ENCODE data around the gene KPNA6. TPM values are rescaled to one million over a fixed set of nuclear protein-coding genes. Genes with fewer than 3 reads are reported as not detected.
A peak's percentile ranks its signal among the peaks of the same experiment; 100 is the strongest.
"Not testable (repeated sequence)": the region's sequence is repeated elsewhere in the genome, so short reads cannot be mapped to it uniquely, and the experiment has no call there.

KPNA6 gene
- total RNA-seq, 1 experiment from 2014 or later = 57.4 TPM

- no peak for DNase-seq (ENCODE audit: low read depth)
These were observed 7.5 kb upstream of the KPNA6 start for GRCh38 chr1:32100359-32100758.

GRCh38 chr1:32100807-32101708, 6.8 kb upstream of the KPNA6 start:
- DNase-seq (ENCODE audit: low read depth) = peak; percentile 74

GRCh38 chr1:32104127-32104526, 3.7 kb upstream of the KPNA6 start:
- DNase-seq (ENCODE audit: low read depth) = no peak

- DNase-seq (ENCODE audit: low read depth) = no peak
These were observed 2.5 kb upstream of the KPNA6 start for GRCh38 chr1:32105338-32105737.

- DNase-seq (ENCODE audit: low read depth) = no peak
These were observed 1.1 kb upstream of the KPNA6 start for GRCh38 chr1:32106663-32107275.

- DNase-seq (ENCODE audit: low read depth) = no peak
These were observed 3.3 kb downstream of the KPNA6 start for GRCh38 chr1:32111040-32111623.

GRCh38 chr1:32111789-32112188, 3.9 kb downstream of the KPNA6 start:
- DNase-seq (ENCODE audit: low read depth) = no peak

GRCh38 chr1:32112806-32113375, 5.0 kb downstream of the KPNA6 start:
- no peak for DNase-seq (ENCODE audit: low read depth)

GRCh38 chr1:32113436-32113835, 5.6 kb downstream of the KPNA6 start:
- not testable (repeated sequence) for DNase-seq (ENCODE audit: low read depth)

GRCh38 chr1:32114420-32114819, 6.6 kb downstream of the KPNA6 start:
- DNase-seq (ENCODE audit: low read depth) = no peak

GRCh38 chr1:32115496-32115895, 7.6 kb downstream of the KPNA6 start:
- peak; percentile 30 for DNase-seq (ENCODE audit: low read depth)

GRCh38 chr1:32116531-32116930, 8.7 kb downstream of the KPNA6 start:
- no peak for DNase-seq (ENCODE audit: low read depth)

GRCh38 chr1:32122151-32122550, 14.3 kb downstream of the KPNA6 start:
- no peak for DNase-seq (ENCODE audit: low read depth)

- DNase-seq (ENCODE audit: low read depth) = not testable (repeated sequence)
These were observed 15.5 kb downstream of the KPNA6 start for GRCh38 chr1:32123361-32123760.

- DNase-seq (ENCODE audit: low read depth) = no peak
These were observed 17.5 kb downstream of the KPNA6 start for GRCh38 chr1:32125313-32125712.

- no peak for DNase-seq (ENCODE audit: low read depth)
These were observed 18.9 kb downstream of the KPNA6 start for GRCh38 chr1:32126770-32127169.

- no peak for DNase-seq (ENCODE audit: low read depth)
These were observed 19.7 kb downstream of the KPNA6 start for GRCh38 chr1:32127409-32128198.

- DNase-seq (ENCODE audit: low read depth) = no peak
These were observed 20.6 kb downstream of the KPNA6 start for GRCh38 chr1:32128479-32128878.

- no peak for DNase-seq (ENCODE audit: low read depth)
These were observed 21.1 kb downstream of the KPNA6 start for GRCh38 chr1:32128964-32129363.

- DNase-seq (ENCODE audit: low read depth) = not testable (repeated sequence)
These were observed 26.1 kb downstream of the KPNA6 start for GRCh38 chr1:32133950-32134280.

- no peak for DNase-seq (ENCODE audit: low read depth)
These were observed 29.3 kb downstream of the KPNA6 start for GRCh38 chr1:32137111-32137510.

GRCh38 chr1:32138965-32139364, 31.1 kb downstream of the KPNA6 start:
- peak; percentile 28 for DNase-seq (ENCODE audit: low read depth)

Data from LHCN-M2 (cell line).